NCI-H460 (cell line): ENCODE measurements around the gene RAE1. TPM values are rescaled to one million over a fixed set of nuclear protein-coding genes. Genes with fewer than 3 reads are reported as not detected.

ENCODE experiments used
- DNase-seq: peaks from one replicate; pipeline ENCODE4 v3.0.0-alpha.2; 2016; ENCODE audit warnings: low read depth; ENCODE audit errors: extremely low read depth
- total RNA-seq: library from RNA; depleted of rRNA; stranded (reverse); fragments of >200 nt; shearing (Covaris generic); gene quantifications from 2 replicates; pipeline ENCODE4 v1.2.3, GENCODE V29; 2014

RAE1 gene
- total RNA-seq, 1 experiment from 2014 or later, result 42.8 TPM

GRCh38 chr20:57369596-57369995 is 18.5 kb downstream of the RAE1 start:
- DNase-seq, result no peak

GRCh38 chr20:57370316-57370715 is 19.3 kb downstream of the RAE1 start:
- no peak for DNase-seq

GRCh38 chr20:57371363-57371762 is 20.3 kb downstream of the RAE1 start:
- no peak for DNase-seq

- no peak for DNase-seq
These were observed 21.1 kb downstream of the RAE1 start for GRCh38 chr20:57372157-57372556.

GRCh38 chr20:57372581-57373350 is 21.7 kb downstream of the RAE1 start:
- DNase-seq, result no peak

- no peak for DNase-seq
These were observed 23.4 kb downstream of the RAE1 start for GRCh38 chr20:57374343-57374930.

- no peak for DNase-seq
These were observed 24.0 kb downstream of the RAE1 start for GRCh38 chr20:57374931-57375651.

- DNase-seq, result no peak
These were observed 24.7 kb downstream of the RAE1 start for GRCh38 chr20:57375652-57376230.

- no peak for DNase-seq
These were observed 26.3 kb downstream of the RAE1 start for GRCh38 chr20:57377350-57377749.

- DNase-seq, result no peak
These were observed 27.1 kb downstream of the RAE1 start for GRCh38 chr20:57378107-57378506.

- DNase-seq, result no peak
These were observed 27.7 kb downstream of the RAE1 start for GRCh38 chr20:57378646-57379262.

GRCh38 chr20:57379263-57379647 is 28.2 kb downstream of the RAE1 start:
- DNase-seq, result no peak

GRCh38 chr20:57380081-57380750 is 29.2 kb downstream of the RAE1 start:
- no peak for DNase-seq

GRCh38 chr20:57381596-57382503 is 30.8 kb downstream of the RAE1 start:
- DNase-seq, result peak; percentile 65

- DNase-seq, result no peak
These were observed 31.5 kb downstream of the RAE1 start for GRCh38 chr20:57382516-57382915.

GRCh38 chr20:57383447-57384347 is 32.6 kb downstream of the RAE1 start:
- no peak for DNase-seq

- no peak for DNase-seq
These were observed 33.4 kb downstream of the RAE1 start for GRCh38 chr20:57384486-57384885.
